Measurements from ENCODE around the gene PLPP1. TPM values are rescaled to one million over a fixed set of nuclear protein-coding genes. Genes with fewer than 3 reads are reported as not detected.

PLPP1 gene
- total and polyA plus RNA-seq, 2 of the 8 experiments (the other 6 are each of a cell fraction or from before 2014, with no cell fraction given): 43.7 to 91.3 TPM

DNA sequence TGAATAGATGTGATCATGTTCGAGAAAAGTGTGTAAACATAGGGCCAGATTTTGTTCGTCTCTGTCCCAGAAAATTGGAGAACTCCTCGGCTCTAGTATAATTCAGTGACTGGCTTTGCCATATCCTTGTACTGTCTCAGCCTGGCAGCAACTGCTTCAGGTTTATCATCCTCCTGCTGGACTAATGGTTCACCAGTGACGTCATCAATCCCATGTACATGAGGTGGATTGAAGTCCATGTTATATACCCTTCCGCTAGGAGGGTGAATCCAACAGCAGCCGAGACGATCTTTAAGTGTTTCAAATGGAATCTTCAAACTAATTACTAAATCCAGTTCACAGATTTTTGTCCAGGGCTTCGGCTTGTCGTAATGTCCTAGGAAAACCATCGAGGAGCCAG lies 17.1 kb upstream of the PLPP1 start:
- ChIA-PET CTCF (ENCODE audit: partially characterized antibody) (no interaction called here), POLR2A (ENCODE audit: partially characterized antibody) (interaction anchor here (0.7 kb wide), 1 partner anchor 318 kb away, joined by 3 read pairs; the partner anchor contains the start of gene CCNO)
- Histone ChIP-seq H2AK5ac (ENCODE audit: low read depth, low read length) (no peak overlapping the region), H3K14ac (ENCODE audit: insufficient read length) (no peak overlapping the region), H3K36me3 (ENCODE audit: control insufficient read depth in 2 of 4, insufficient read depth in 4 of 4, low read length in 3 of 4) (no peaks in the 10 kb centered on the region), H4K8ac (ENCODE audit: extremely low read depth, insufficient read depth, low read length) (no peak overlapping the region), H3K4ac (replicated peaks; ENCODE audit: insufficient read length, low read depth, low read length) (no peak overlapping the region), H2BK15ac (ENCODE audit: low read length) (no peak overlapping the region), H3K23ac (ENCODE audit: insufficient read length) (no peak overlapping the region), H3K56ac (replicated peaks; ENCODE audit: insufficient read length, low read depth, low read length) (no peak overlapping the region), H2BK5ac (ENCODE audit: low read depth, low read length) (no peak overlapping the region), H4K5ac (ENCODE audit: insufficient read length, low read depth, low read length) (no peak overlapping the region), H4K91ac (replicated peaks; ENCODE audit: insufficient read length, low read length) (no peak overlapping the region), H2AFZ (ENCODE audit: low read length) (no peak overlapping the region), H3K27ac (ENCODE audit: low read depth, low read length) (no peak overlapping the region), H3K4me1 (replicated peaks in 1 of 4; ENCODE audit: control insufficient read depth in 3 of 4, insufficient read depth in 4 of 4, low read length in 3 of 4) (peaks cover 0 to 7% (median 3%) of the 10 kb centered on the region in 4 experiments; a peak in 2 of 7 replicates), H3K18ac (ENCODE audit: extremely low read depth, low read length) (no peak overlapping the region), H3K23me2 (ENCODE audit: low read depth, low read length) (no peaks in the 10 kb centered on the region), H2BK120ac (replicated peaks; ENCODE audit: low read depth, low read length) (no peak overlapping the region), H3K27me3 (replicated peaks in 1 of 4; ENCODE audit: control insufficient read depth in 3 of 4, extremely low read depth in 1 of 4, insufficient read depth in 3 of 4, low read length in 3 of 4) (no peaks in the 10 kb centered on the region), H2BK20ac (ENCODE audit: low read length) (no peak overlapping the region), H4K20me1 (replicated peaks in 1 of 2; ENCODE audit: control insufficient read depth in 1 of 2, insufficient read depth in 2 of 2, low read length in 2 of 2) (no peaks in the 10 kb centered on the region), H3K4me2 (ENCODE audit: insufficient read depth in 1 of 2, low read depth in 2 of 2, low read length in 2 of 2) (no peak overlapping the region), H3K4me3 (ENCODE audit: extremely low read depth in 1 of 4, insufficient read depth in 2 of 4, low read depth in 3 of 4, low read length in 4 of 4) (no peak overlapping the region), H3K79me1 (ENCODE audit: low read depth, low read length) (no peaks in the 10 kb centered on the region), H3K9me3 (ENCODE audit: insufficient read depth in 2 of 2, low read depth in 1 of 2, low read length in 1 of 2) (no peaks in the 10 kb centered on the region), H3K9ac (replicated peaks in 1 of 4; ENCODE audit: extremely low read depth in 1 of 4, low read depth in 3 of 4, low read length in 3 of 4) (no peak overlapping the region), H2BK12ac (ENCODE audit: low read depth, low read length) (no peak overlapping the region), H3K79me2 (ENCODE audit: control insufficient read depth in 1 of 2, insufficient read depth in 2 of 2, low read length in 2 of 2) (no peaks in the 10 kb centered on the region)
- DNase-seq (ENCODE audit: low read depth in 1 of 2, low spot score in 2 of 2) (no peak), FAIRE-seq (no peak)
- 92% methylated on average over 10 of the region's 10 CpGs; no CpG with 5 or more reads in 1 of the 2 experiments for WGBS, 2 experiments (ENCODE audit: extremely low coverage in 1 of 2, insufficient coverage in 1 of 2, insufficient read length in 1 of 2, insufficient replicate concordance in 2 of 2, low coverage in 1 of 2, low lambda C conversion rate in 2 of 2, missing lambda C conversion rate in 1 of 2)
- TF ChIP-seq YY1 (IDR thresholded peaks at IDR 0.05; ENCODE audit: low read depth, low read length): no peak
- no peak for TF ChIP-seq CTCF (IDR thresholded peaks at IDR 0.05; ENCODE audit: control extremely low read depth in 1 of 3, insufficient read depth in 1 of 3, low read depth in 1 of 3, low read length in 3 of 3)
- TF ChIP-seq CEBPB (IDR thresholded peaks at IDR 0.05; ENCODE audit: low read depth, low read length): no peak
- TF ChIP-seq CTBP2 (IDR thresholded peaks at IDR 0.05; ENCODE audit: borderline replicate concordance, insufficient read depth, insufficient read length, low read length): no peak
- TF ChIP-seq CBX8 (IDR thresholded peaks at IDR 0.05; ENCODE audit: borderline replicate concordance, low read depth, low read length): no peak
- TF ChIP-seq RXRA (IDR thresholded peaks at IDR 0.05; ENCODE audit: insufficient read depth, low read depth, low read length): no peak
- TF ChIP-seq CREB1 (IDR thresholded peaks at IDR 0.05): no peak
- TF ChIP-seq BRCA1 (IDR thresholded peaks at IDR 0.05; ENCODE audit: low read depth, low read length): no peak
- TF ChIP-seq SUZ12 (IDR thresholded peaks at IDR 0.05; ENCODE audit: low read length): no peak
- no peak for TF ChIP-seq ASH2L (IDR thresholded peaks at IDR 0.05; ENCODE audit: low read length)
- no peak for TF ChIP-seq KDM5A (IDR thresholded peaks at IDR 0.05; ENCODE audit: low read length)
- no peak for TF ChIP-seq NANOG (IDR thresholded peaks at IDR 0.05; ENCODE audit: insufficient read depth, low read depth, low read length, poor library complexity, severe bottlenecking)
- no peak for TF ChIP-seq FOSL1 (IDR thresholded peaks at IDR 0.05; ENCODE audit: insufficient read depth, low read depth, low read length)

Measured in H1 (cell line).